Measurements from ENCODE around the gene MC4R.

DNA sequence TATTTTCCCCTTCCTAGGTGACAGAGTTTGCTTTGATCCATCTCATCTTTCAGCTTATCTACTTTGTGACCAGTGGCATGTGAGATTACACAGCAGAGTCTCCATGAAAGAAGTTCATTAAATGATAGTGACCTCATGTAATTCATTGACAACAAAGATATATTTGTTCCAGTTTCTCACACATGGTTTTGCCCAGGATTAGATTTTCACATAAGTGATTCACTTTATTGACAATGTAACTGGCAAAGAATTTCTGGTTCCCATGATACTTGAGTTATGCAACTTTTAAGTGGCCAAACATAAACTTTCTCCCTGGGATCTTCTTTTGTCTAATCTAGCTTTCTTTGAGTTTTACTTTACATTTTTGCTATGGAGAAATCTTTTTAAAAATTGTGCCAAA, 50.0 kb downstream of the MC4R start:
- TF ChIP-seq, protein P1, sequence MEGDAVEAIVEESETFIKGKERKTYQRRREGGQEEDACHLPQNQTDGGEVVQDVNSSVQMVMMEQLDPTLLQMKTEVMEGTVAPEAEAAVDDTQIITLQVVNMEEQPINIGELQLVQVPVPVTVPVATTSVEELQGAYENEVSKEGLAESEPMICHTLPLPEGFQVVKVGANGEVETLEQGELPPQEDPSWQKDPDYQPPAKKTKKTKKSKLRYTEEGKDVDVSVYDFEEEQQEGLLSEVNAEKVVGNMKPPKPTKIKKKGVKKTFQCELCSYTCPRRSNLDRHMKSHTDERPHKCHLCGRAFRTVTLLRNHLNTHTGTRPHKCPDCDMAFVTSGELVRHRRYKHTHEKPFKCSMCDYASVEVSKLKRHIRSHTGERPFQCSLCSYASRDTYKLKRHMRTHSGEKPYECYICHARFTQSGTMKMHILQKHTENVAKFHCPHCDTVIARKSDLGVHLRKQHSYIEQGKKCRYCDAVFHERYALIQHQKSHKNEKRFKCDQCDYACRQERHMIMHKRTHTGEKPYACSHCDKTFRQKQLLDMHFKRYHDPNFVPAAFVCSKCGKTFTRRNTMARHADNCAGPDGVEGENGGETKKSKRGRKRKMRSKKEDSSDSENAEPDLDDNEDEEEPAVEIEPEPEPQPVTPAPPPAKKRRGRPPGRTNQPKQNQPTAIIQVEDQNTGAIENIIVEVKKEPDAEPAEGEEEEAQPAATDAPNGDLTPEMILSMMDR (IDR thresholded peaks at IDR 0.05), result no peak
- no peak for TF ChIP-seq POLR2A (IDR thresholded peaks at IDR 0.05)
